Retinal pigment epithelial cell (primary cell): ENCODE data around the gene HOXA13.

Experiments
- DNase-seq: peaks from one replicate; pipeline ENCODE4 v3.0.0-alpha.2; 2010; ENCODE audit warnings: low read depth
- H3K4me3 ChIP-seq: 2 replicates; pipeline ENCODE4 v1.5.1; 2011; ENCODE audit warnings: mild to moderate bottlenecking, low read length, control low read depth, moderate library complexity
- TF ChIP-seq, protein P1 (sequence below): conservative IDR thresholded peaks from 2 replicates; pipeline ENCODE4 v1.5.1; 2011; ENCODE audit warnings: low read depth, low read length, control low read depth, inconsistent platforms

Gene HOXA13

DNA sequence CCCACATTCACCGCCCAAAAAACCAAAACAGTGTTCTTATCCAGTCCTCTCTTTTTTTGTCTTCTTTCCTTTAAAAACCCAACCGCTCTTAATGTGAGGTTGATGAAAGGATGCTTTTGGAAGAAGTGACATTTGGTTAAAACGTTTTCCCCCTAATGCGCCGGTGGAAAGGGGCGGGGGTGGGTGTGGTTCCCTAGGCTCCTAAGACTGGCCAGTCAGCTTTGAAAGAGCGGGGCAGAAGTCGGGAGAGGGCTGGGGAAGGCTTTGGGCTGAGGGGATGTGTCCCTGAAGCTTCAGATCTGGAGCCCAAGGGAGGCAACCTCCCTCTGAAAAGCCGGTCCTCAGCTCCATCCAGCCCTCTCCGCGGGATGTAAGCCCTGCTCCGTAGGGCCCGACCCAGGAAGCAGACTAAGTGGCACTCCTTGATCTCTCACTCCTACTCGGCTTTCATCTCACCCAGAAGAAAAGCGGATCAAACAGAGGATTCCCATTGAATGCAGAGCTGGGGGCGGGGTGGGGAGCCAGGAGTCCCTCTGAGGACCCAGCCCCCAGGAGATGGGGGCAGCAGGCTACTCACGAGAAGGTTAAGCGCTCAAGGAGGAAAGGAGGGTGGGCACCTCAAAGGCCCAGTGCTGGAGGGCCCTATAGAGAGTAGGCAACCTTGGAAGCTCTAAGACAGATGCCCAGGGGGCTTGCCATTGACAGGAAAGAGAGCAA is 40.3 kb upstream of the HOXA13 start:
- DNase-seq, result no peak
- TF ChIP-seq, protein P1, sequence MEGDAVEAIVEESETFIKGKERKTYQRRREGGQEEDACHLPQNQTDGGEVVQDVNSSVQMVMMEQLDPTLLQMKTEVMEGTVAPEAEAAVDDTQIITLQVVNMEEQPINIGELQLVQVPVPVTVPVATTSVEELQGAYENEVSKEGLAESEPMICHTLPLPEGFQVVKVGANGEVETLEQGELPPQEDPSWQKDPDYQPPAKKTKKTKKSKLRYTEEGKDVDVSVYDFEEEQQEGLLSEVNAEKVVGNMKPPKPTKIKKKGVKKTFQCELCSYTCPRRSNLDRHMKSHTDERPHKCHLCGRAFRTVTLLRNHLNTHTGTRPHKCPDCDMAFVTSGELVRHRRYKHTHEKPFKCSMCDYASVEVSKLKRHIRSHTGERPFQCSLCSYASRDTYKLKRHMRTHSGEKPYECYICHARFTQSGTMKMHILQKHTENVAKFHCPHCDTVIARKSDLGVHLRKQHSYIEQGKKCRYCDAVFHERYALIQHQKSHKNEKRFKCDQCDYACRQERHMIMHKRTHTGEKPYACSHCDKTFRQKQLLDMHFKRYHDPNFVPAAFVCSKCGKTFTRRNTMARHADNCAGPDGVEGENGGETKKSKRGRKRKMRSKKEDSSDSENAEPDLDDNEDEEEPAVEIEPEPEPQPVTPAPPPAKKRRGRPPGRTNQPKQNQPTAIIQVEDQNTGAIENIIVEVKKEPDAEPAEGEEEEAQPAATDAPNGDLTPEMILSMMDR, result no peak
- H3K4me3 ChIP-seq, result no peak overlapping the region

DNA sequence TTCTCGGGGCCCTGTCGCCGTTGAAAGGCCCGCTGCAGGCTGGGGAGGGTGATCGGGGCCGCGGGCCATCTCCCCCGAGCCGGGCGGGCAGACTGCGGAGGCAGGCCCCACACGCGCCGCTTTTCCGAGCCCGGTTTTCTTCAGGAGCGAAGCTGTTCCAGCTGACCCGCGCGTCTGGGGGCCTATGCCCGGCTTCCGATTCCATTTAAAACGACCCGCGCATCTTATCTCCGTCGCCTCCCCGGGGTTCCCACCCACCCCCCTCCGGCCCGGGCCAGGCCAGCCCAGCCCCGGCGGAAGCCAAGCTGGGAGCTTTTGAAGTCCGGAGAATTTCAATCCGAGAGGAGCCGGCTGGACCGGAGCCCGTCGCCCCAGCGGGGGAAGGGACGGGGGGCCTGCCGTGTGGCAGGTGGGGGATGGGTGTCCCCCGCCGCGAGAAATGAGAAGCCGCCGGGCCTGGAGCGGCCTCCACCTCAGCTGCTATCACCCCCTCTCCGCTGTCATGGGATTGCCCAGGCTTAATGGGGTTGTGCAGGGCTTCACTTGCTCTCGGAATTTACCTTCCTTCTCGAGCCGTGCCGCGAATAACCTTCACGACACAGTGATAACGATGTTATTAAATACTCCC is 39.6 kb upstream of the HOXA13 start:
- no peak for DNase-seq
- H3K4me3 ChIP-seq, result no peak overlapping the region
- TF ChIP-seq, protein P1, result no peak

- no peak for DNase-seq
- TF ChIP-seq, protein P1, result no peak
Observed at GRCh38 chr7:27238979-27239386, 39.1 kb upstream of the HOXA13 start.

GRCh38 chr7:27237735-27238334 is 37.9 kb upstream of the HOXA13 start:
- no peak for DNase-seq
- H3K4me3 ChIP-seq, result no peak overlapping the region
- TF ChIP-seq, protein P1, result no peak

More at GRCh38 chr7:27238979-27239386, 39.1 kb upstream of the HOXA13 start:
- no peak overlapping the region for H3K4me3 ChIP-seq

DNA sequence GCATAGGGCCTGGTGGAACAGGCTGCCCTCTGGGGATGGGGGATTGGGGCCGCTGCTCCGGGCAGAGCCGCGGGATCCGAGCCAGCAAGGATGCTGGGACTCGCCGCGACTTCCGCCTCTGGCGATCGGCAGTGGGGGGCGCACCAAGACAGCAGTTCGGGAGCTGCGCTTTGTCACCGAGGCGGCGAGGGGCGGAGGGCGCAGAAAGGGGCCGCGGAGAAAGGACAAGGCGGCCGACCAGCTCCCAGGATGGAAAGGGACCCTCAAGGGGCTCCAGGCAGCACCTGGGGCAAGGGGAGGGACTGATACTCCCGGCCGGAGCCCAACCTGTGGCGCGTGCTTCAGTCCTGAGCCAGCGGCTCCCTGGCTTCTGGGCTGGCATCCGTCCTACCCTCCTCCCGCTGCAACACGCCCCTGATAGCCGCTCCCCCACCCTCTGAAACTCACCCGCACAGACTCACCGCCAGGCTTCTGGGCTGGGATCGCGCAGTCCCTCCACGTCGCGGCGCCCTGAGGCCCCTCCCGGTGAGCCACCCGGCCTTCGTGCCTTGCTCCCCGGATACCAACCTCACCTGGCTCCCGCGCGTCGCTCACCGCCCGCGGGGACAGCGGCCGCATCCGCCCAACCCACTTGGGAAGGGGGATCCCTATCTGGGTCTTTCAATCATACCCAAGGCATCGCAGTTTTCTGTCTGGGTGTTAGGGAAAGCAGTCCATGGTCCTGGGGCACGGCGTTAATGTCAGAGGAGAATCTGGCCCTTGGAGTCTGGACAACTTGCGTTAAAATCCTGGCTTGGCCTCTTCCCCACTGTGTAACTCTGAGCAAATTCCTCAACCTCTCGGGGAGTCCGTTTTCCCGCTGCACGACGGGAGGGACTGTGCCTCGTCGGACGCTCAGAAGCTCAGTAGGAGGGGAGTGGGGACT is 35.8 kb upstream of the HOXA13 start:
- peak overlapping the region; percentile 35 for H3K4me3 ChIP-seq
- TF ChIP-seq, protein P1, result peak; percentile 29

DNA sequence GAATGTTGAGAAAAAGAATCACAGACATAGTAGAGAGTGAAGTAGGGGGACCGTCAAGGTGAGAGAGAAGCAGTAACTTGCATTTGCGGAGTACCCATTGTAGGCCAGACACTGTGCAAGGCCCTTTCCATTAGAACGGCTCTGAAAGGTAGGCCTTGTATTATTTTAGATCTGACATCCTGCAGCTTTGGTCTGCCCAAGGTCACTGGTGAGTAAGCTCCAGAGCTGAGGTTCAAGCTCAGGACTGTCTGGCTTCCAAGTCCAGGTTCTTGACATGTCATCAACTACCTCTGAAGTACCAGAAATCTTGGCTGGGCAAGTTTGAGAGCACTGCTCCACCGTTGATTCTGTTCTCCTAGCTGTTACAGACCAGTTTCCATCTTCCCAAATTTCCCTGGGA is 29.6 kb upstream of the HOXA13 start:
- DNase-seq, result no peak
- TF ChIP-seq, protein P1, result no peak
- no peak overlapping the region for H3K4me3 ChIP-seq

More for the DNA sequence above, 35.8 kb upstream of the HOXA13 start:
- no peak for DNase-seq
